ENCODE results near the gene FAM187B. TPM values are rescaled to one million over a fixed set of nuclear protein-coding genes. Genes with fewer than 3 reads are reported as not detected.

The FAM187B gene
- total RNA-seq, 1 donor from 2014 or later: not detected

DNA sequence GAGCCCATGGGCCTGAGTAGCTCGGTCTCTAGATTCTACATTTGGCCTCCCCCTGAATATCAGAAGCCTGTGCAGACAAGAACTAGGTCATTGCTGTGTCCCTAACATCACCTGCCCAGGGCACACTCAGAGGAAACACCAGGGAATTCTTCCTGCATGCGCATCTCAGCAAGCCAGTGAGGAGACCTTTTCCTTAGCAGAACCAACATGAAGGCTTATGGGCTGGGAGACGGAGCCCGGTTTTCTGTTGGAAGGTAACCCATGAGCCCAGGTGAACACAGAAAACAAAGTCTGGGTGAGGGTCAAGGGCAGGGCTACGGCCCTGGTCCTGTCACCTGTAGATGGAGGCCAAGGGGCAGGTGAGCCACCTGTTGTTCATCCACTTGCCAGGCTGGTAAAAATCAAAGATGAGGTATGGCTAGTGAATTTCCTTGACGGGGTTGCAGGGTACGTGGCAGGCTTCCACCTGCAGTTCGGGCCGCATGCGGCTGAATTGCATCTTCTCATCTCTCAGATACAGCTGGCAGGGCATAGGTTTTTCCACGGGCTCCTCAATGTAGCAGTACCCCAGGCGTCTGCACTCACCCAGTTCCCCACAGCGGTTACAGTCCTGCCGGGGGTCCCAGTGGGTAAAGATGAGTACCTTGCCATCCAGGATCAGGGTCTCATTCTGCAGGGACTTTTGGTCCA, 3.6 kb upstream of the FAM187B start:
- H3K4me1 ChIP-seq: no peaks in the 10 kb centered on the region
- TF ChIP-seq, protein P1, sequence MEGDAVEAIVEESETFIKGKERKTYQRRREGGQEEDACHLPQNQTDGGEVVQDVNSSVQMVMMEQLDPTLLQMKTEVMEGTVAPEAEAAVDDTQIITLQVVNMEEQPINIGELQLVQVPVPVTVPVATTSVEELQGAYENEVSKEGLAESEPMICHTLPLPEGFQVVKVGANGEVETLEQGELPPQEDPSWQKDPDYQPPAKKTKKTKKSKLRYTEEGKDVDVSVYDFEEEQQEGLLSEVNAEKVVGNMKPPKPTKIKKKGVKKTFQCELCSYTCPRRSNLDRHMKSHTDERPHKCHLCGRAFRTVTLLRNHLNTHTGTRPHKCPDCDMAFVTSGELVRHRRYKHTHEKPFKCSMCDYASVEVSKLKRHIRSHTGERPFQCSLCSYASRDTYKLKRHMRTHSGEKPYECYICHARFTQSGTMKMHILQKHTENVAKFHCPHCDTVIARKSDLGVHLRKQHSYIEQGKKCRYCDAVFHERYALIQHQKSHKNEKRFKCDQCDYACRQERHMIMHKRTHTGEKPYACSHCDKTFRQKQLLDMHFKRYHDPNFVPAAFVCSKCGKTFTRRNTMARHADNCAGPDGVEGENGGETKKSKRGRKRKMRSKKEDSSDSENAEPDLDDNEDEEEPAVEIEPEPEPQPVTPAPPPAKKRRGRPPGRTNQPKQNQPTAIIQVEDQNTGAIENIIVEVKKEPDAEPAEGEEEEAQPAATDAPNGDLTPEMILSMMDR (IDR thresholded peaks at IDR 0.05; ENCODE audit: borderline replicate concordance): no peak
- intact Hi-C loops (cut with micrococcal nuclease): no loop called here
- no peak overlapping the region for H3K4me3 ChIP-seq
- H3K36me3 ChIP-seq: no peaks in the 10 kb centered on the region
- DNase-seq: no peak
- H3K27ac ChIP-seq (replicated peaks): no peak overlapping the region
- no peaks in the 10 kb centered on the region for H3K9me3 ChIP-seq (replicated peaks)
- H3K27me3 ChIP-seq (ENCODE audit: low read depth): peaks cover 6% of the 10 kb centered on the region

GRCh38 chr19:35229601-35230000, 1.1 kb upstream of the FAM187B start:
- DNase-seq: no peak
- TF ChIP-seq, protein P1 (IDR thresholded peaks at IDR 0.05; ENCODE audit: borderline replicate concordance): no peak

DNA sequence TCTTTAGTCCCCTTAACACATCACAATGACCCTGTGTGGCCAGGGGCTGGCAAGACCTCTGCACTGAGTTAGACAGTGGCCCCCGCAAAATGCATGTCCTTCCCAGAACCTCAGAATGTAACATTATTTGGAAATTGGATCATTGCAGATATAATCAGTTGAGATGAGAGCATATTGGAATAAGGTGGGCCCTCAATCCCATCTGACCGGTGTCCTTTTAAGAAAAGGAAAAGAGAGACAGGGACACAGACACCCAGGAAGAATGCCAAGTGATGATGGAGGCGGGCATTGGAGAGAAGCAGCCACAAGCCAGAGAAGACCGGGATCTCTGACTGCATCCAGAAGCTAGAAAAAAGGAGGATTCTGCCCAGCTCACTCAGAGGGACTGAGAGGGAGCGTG, 1.8 kb downstream of the FAM187B start:
- H3K27ac ChIP-seq (replicated peaks): no peak overlapping the region
- H3K4me1 ChIP-seq: peaks cover 12% of the 10 kb centered on the region
- TF ChIP-seq, protein P1 (IDR thresholded peaks at IDR 0.05; ENCODE audit: borderline replicate concordance): no peak
- intact Hi-C loops (cut with micrococcal nuclease): no loop called here
- no peak overlapping the region for H3K4me3 ChIP-seq
- no peaks in the 10 kb centered on the region for H3K9me3 ChIP-seq (replicated peaks)
- DNase-seq: no peak
- H3K36me3 ChIP-seq: no peaks in the 10 kb centered on the region
- no peaks in the 10 kb centered on the region for H3K27me3 ChIP-seq (ENCODE audit: low read depth)

More at GRCh38 chr19:35229601-35230000, 1.1 kb upstream of the FAM187B start:
- Histone ChIP-seq H3K9me3 (replicated peaks) (no peaks in the 10 kb centered on the region), H3K27me3 (ENCODE audit: low read depth) (peaks cover 6% of the 10 kb centered on the region), H3K27ac (replicated peaks) (no peak overlapping the region), H3K36me3 (no peaks in the 10 kb centered on the region), H3K4me3 (no peak overlapping the region), H3K4me1 (peaks cover 5% of the 10 kb centered on the region)
- intact Hi-C loops (cut with micrococcal nuclease): no loop called here

GRCh38 chr19:35225951-35226350, 2.6 kb downstream of the FAM187B start:
- Histone ChIP-seq H3K4me1 (peaks cover 13% of the 10 kb centered on the region), H3K27me3 (ENCODE audit: low read depth) (no peaks in the 10 kb centered on the region), H3K36me3 (no peaks in the 10 kb centered on the region), H3K9me3 (replicated peaks) (peaks cover 4% of the 10 kb centered on the region), H3K27ac (replicated peaks) (no peak overlapping the region), H3K4me3 (no peak overlapping the region)
- intact Hi-C loops (cut with micrococcal nuclease): no loop called here
- no peak for DNase-seq
- TF ChIP-seq, protein P1 (IDR thresholded peaks at IDR 0.05; ENCODE audit: borderline replicate concordance): no peak

- H3K27me3 ChIP-seq (ENCODE audit: low read depth): no peaks in the 10 kb centered on the region
- DNase-seq: no peak
These were observed 3.6 kb downstream of the FAM187B start for GRCh38 chr19:35224681-35225571.

More at GRCh38 chr19:35224681-35225571, 3.6 kb downstream of the FAM187B start:
- Histone ChIP-seq H3K4me1 (peaks cover 22% of the 10 kb centered on the region), H3K9me3 (replicated peaks) (peaks cover 5% of the 10 kb centered on the region), H3K27ac (replicated peaks) (no peak overlapping the region), H3K36me3 (no peaks in the 10 kb centered on the region), H3K4me3 (no peak overlapping the region)
- TF ChIP-seq, protein P1 (IDR thresholded peaks at IDR 0.05; ENCODE audit: borderline replicate concordance): no peak
- intact Hi-C loops (cut with micrococcal nuclease): no loop called here
